ENCODE results near the gene NFKBIA. TPM values are rescaled to one million over a fixed set of nuclear protein-coding genes. Genes with fewer than 3 reads are reported as not detected.

Gene NFKBIA
- total and polyA plus RNA-seq, 2 of the 8 experiments (the other 6 are each of a cell fraction or from before 2014, with no cell fraction given) = 25.9 to 49.7 TPM

DNA sequence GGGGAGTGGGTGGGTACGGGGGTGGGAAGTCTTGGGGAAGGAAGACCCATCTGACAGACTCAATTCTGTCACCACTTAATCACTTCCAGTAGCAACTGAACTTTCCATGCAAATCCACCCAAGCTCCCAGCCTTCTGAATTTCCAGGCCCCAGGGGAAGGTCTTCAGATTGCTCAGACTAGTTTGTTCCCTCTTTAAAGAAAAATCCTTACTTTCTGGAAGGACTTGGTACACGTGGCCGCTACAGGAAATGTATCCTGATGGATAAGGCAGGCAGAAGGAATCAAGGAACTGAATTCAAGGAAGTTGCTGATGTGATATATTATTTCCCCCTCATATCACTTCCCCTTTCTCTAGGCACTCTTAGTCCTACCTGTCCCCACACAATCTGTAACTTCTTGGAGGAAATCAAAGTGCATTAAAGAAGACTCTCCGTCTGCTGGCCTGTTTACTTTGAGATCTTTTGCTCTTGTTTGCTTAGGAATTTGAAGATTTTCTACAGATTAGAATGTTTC is 6.4 kb downstream of the NFKBIA start:
- 49% methylated on average over 4 of the region's 4 CpGs; no CpG with 5 or more reads in 1 of the 2 experiments for WGBS, 2 experiments (ENCODE audit: extremely low coverage in 1 of 2, insufficient coverage in 1 of 2, insufficient read length in 1 of 2, insufficient replicate concordance in 2 of 2, low coverage in 1 of 2, low lambda C conversion rate in 2 of 2, missing lambda C conversion rate in 1 of 2)
- Histone ChIP-seq H2BK20ac (ENCODE audit: low read length) (peak overlapping the region; percentile 51; the same call in 1 of the 2 replicates), H2BK5ac (ENCODE audit: low read depth, low read length) (peak overlapping the region; percentile 89; the same call in 1 of the 2 replicates), H3K18ac (ENCODE audit: extremely low read depth, low read length) (peak overlapping the region; percentile 62), H2AFZ (ENCODE audit: low read length) (no peak overlapping the region), H4K5ac (ENCODE audit: insufficient read length, low read depth, low read length) (peak overlapping the region; percentile 8), H3K9me3 (ENCODE audit: insufficient read depth in 2 of 2, low read depth in 1 of 2, low read length in 1 of 2) (no peaks in the 10 kb centered on the region), H2AK5ac (ENCODE audit: low read depth, low read length) (no peak overlapping the region), H3K4me2 (ENCODE audit: insufficient read depth in 1 of 2, low read depth in 2 of 2, low read length in 2 of 2) (peak overlapping the region in 1 of 2 experiments; percentile 71; a peak in 3 of 4 replicates), H3K36me3 (ENCODE audit: control insufficient read depth in 2 of 4, insufficient read depth in 4 of 4, low read length in 3 of 4) (peaks cover 12 to 28% (median 24%) of the 10 kb centered on the region in 4 experiments), H3K23ac (ENCODE audit: insufficient read length) (no peak overlapping the region), H2BK120ac (replicated peaks; ENCODE audit: low read depth, low read length) (no peak overlapping the region), H3K4ac (replicated peaks; ENCODE audit: insufficient read length, low read depth, low read length) (no peak overlapping the region), H2BK15ac (ENCODE audit: low read length) (no peak overlapping the region), H3K79me1 (ENCODE audit: low read depth, low read length) (peaks cover 2% of the 10 kb centered on the region; the same call in 1 of the 2 replicates), H2BK12ac (ENCODE audit: low read depth, low read length) (peak overlapping the region; percentile 51), H3K23me2 (ENCODE audit: low read depth, low read length) (no peaks in the 10 kb centered on the region), H3K79me2 (ENCODE audit: control insufficient read depth in 1 of 2, insufficient read depth in 2 of 2, low read length in 2 of 2) (peaks cover 0 to 9% of the 10 kb centered on the region in 2 experiments; a peak in 3 of 4 replicates), H3K4me3 (ENCODE audit: extremely low read depth in 1 of 4, insufficient read depth in 2 of 4, low read depth in 3 of 4, low read length in 4 of 4) (no peak overlapping the region), H3K4me1 (replicated peaks in 1 of 4; ENCODE audit: control insufficient read depth in 3 of 4, insufficient read depth in 4 of 4, low read length in 3 of 4) (peaks cover 5 to 16% (median 12%) of the 10 kb centered on the region in 4 experiments), H3K56ac (replicated peaks; ENCODE audit: insufficient read length, low read depth, low read length) (no peak overlapping the region), H4K8ac (ENCODE audit: extremely low read depth, insufficient read depth, low read length) (no peak overlapping the region), H3K9ac (replicated peaks in 1 of 4; ENCODE audit: extremely low read depth in 1 of 4, low read depth in 3 of 4, low read length in 3 of 4) (no peak overlapping the region), H4K20me1 (replicated peaks in 1 of 2; ENCODE audit: control insufficient read depth in 1 of 2, insufficient read depth in 2 of 2, low read length in 2 of 2) (peaks cover 0 to 3% of the 10 kb centered on the region in 2 experiments), H3K27me3 (replicated peaks in 1 of 4; ENCODE audit: control insufficient read depth in 3 of 4, extremely low read depth in 1 of 4, insufficient read depth in 3 of 4, low read length in 3 of 4) (no peaks in the 10 kb centered on the region), H4K91ac (replicated peaks; ENCODE audit: insufficient read length, low read length) (no peak overlapping the region), H3K14ac (ENCODE audit: insufficient read length) (no peak overlapping the region), H3K27ac (ENCODE audit: low read depth, low read length) (no peak overlapping the region)
- POLR2A ChIA-PET (ENCODE audit: partially characterized antibody) = interaction anchor here (0.7 to 1.6 kb wide), 5 partner anchors 10 to 276 kb away, joined by 3 to 8 read pairs (median 4); partner anchors contain the start of genes PPP2R3C and PRORP
- CTCF ChIA-PET (ENCODE audit: partially characterized antibody) = interaction anchor here (1.5 to 2.2 kb wide), 4 partner anchors 10 to 183 kb away, joined by 5 to 9 read pairs (median 6); no protein-coding TSS in a partner anchor
- DNase-seq (ENCODE audit: low read depth in 1 of 2, low spot score in 2 of 2) (no peak), FAIRE-seq (no peak)
- TF ChIP-seq KDM1A (IDR thresholded peaks at IDR 0.05; ENCODE audit: borderline replicate concordance, low read length) (no peak), RAD21 (IDR thresholded peaks at IDR 0.05 in 1 of 2, conservative IDR thresholded peaks at IDR 0.05 in 1 of 2; ENCODE audit: low read depth in 2 of 2, low read length in 2 of 2) (no peak), RFX5 (IDR thresholded peaks at IDR 0.05; ENCODE audit: borderline replicate concordance, low read depth, low read length) (no peak), SIN3A (conservative IDR thresholded peaks at IDR 0.05 in 1 of 2, IDR thresholded peaks at IDR 0.05 in 1 of 2; ENCODE audit: low read depth in 1 of 2, low read length in 2 of 2) (no peak), TAF7 (optimal IDR thresholded peaks at IDR 0.05; ENCODE audit: borderline replicate concordance, low read depth, low read length) (no peak)

Data from H1 (cell line).